Lung microvascular endothelial cell (primary cell): ENCODE results near the gene GALNT17. TPM values are rescaled to one million over a fixed set of nuclear protein-coding genes. Genes with fewer than 3 reads are reported as not detected.

Source experiments
- DNase-seq, 2 donors: peaks; one replicate each; pipeline versions ENCODE4 v3.0.0 to v3.0.0-alpha.2; 2010; ENCODE audit warnings: low read depth in 2 of 2
- total RNA-seq: library from RNA; depleted of rRNA; stranded (reverse); fragments of >200 nt; gene quantifications from 2 replicates; pipeline ENCODE4 v1.2.1, GENCODE V29; 2014

Gene GALNT17
- total RNA-seq, 1 donor from 2014 or later = not detected

DNA sequence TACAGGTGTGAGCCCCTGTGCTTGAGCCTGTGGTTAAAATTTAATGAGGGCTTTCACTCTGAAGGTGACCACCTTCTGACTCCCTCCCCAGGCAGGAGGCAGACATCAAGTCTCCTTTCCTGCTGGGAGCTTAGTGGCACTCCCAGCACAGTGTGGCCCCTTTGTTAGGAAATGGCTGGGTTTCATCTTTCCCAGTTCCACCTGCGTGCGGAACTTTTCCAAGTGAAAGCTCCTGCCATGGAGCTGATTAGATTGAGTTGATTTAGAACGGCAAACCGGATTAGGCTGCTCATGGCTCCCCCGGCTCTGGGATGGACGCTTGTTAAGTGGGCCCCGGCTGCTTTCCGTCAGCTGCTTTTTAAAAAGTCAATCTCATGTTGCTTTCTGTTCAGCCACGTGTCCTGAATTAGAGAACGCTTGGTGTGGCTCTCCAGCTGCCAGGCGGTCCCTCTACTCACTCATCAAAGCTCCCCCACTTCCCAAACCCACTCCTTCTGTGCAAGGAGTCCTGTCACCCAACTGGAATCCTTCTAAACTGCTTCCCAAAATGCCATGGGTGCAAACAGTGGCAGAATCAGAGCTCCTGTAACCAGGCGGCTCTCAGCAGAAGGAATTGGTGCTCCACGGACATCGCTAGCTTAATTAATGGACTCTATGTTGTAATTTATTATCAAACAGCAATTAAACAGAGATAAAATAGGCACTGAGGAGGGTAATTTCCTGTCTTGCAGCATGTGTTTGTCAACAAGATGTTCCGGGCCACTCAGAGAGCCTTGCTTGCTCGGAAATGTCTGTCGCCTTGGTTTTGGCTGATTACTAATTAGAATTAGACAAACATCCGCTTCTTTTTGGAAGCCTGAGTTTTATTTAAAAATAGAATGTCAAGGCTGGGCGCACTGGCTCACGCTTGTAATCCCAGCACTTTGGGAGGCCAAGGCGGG lies 551.2 kb downstream of the GALNT17 start:
- DNase-seq = no peak

DNA sequence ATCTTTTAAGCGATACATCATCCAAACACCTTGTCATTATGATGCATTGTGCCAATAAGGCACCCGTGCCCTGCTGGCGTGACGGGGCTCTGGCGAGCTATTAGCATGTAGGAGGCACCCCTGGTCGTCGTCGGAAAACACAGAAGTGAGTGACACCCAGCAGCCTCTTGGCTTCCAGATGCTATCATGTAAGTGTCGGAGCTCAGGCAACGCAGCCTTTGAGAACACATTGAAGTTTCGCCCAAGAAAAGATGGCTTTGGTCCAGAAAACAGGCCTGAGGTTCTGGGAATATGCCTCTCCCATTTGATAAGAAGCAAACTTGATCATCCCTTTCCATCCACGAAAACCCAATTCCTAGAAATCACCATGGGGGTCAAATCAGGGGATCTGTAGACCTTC lies 555.3 kb downstream of the GALNT17 start:
- DNase-seq = no peak

DNA sequence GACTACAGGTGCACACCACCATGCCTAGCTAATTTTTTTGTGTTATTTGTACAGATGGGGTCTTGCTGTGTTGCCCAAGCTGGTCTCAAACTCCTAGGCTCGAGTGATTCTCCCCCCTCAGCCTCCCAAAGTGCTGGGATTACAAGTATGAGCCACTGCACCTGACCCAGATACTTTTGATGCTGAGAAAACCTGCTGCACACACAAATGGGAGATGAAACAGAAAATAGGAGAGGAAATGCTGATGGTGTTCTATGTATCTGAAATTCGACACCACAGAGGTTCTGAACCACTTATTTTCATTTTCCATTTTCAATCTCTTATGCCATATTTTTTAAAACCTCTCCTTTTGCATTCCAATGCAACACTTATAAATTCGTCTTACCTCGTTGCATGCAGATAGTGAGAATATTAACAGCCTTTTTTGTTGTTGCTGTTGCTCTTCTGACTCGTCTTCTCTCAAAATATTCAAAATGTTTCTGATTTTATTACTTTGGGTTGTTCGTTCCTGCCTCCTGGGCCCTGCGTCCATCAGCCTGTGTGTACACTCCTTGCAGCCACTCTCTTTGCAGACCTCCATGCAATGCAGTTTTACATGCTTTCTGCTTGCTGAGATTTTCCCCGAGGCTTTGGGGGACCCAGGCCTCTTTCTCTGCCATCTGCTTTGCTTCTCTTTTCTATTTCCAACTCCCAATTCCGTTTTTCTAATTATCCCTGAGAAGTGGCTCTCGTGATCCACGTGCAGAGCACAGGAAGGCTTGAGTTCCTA lies 556.1 kb downstream of the GALNT17 start:
- no peak for DNase-seq

DNA sequence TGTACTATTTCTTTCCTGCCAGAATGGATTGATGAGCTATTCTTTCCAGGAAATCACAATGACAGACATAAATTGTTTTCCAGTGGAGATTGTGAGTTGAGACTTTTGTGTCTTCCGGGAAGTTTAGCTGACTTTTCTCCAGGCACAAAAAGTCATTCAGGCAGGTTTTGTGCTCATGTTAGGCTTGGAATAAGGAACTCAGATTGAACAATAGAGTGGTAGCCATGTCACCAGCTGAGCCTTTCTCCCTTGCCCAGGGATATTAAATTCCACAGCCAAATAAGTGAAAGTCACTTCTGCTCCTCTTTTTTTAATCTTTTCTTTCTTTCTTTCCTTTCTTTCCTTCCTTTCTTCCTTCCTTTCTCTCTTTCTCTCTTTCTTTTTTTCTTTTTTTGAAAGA lies 559.6 kb downstream of the GALNT17 start:
- no peak for DNase-seq

DNA sequence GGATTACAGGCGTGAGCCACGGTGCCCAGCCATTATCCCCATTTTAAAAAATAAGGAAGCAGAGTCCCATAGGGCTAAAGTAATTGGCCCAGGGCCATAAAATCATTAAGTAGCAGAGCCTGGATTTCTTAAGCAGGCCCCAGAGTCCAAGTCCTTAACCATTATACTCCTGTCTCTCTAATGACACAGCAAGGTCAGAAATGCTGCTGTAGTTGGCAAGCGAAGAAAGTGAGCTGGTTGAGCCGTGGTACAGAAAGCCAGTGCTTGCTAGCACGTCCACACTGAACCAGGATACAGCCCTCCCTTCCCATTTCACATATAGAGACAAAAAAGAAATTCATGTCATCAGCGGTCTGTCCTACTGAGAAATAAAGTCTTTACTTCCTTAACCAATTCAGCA lies 562.7 kb downstream of the GALNT17 start:
- DNase-seq = no peak

DNA sequence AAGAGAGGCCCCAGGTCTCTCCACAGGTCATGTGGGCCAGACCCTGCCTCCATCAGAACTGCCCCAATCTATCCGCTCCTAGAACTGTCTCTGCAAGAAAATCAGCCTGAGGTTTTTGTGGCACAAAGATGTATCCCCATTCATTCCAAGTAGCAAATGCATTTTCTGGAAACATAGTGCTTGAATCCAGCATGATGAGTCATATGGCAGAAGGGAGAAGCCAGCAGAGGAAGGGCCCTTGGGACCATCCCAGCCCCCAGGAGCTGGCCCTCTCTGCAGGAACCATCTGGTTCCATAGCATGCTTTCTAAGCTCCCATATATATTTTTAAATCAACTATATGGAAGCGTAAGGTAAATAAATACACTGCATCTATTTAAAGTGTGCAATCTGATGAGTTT lies 563.2 kb downstream of the GALNT17 start:
- no peak for DNase-seq

DNA sequence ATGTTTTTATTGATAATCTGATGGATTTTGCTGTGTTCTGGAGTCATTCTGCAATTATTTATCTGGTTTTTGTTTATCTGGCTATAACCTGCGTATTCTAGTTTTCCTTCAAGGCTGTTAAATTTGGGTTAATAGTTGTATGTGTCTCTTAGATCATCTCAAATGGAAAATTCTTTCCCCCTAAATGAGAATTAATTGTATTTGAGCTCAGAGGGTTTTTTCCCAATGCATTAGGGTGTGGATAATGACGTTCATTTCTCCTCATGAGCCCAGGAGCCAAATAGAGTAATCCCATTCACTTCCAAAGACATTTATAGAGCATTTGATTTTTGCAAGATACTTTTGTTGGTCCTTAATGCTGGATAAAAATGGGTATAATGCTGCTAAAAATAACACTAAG lies 564.6 kb downstream of the GALNT17 start:
- no peak for DNase-seq

DNA sequence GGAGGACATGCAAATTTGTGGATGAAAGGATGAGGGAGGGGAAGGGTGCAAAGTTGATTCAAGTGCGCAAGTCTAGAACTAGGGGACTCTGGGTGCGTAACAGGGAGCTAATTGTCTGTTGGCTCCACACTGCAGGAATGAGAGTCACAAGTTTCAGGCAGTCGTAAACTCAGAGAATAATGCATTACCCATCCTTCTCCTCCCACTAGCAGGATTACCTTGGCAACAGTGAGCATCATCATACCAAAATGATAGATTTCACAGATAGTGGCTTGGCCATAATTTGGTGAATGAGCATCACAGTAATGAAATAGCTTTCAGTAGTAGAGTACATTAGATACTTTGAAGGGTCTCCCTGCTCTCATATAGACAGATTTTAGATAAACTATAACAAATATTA lies 565.5 kb downstream of the GALNT17 start:
- DNase-seq = no peak

DNA sequence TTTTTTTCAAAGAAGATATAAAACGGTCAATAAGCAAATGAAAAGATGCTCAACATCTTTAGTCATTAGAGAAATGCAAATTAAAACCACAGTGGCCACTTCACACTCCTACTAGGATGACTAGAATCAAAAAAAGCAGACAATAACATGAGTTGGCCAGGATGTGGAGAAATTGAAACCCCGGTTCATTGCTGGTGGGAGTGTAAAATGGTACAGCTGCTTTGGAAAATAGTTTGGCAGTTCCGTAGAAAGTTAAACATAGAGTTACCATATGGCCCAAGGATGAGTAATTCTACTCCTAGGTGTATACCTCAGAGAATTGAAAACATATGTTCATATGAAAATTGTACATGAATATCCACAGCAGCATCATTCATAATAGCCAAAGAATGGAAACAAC lies 573.3 kb downstream of the GALNT17 start:
- no peak for DNase-seq

DNA sequence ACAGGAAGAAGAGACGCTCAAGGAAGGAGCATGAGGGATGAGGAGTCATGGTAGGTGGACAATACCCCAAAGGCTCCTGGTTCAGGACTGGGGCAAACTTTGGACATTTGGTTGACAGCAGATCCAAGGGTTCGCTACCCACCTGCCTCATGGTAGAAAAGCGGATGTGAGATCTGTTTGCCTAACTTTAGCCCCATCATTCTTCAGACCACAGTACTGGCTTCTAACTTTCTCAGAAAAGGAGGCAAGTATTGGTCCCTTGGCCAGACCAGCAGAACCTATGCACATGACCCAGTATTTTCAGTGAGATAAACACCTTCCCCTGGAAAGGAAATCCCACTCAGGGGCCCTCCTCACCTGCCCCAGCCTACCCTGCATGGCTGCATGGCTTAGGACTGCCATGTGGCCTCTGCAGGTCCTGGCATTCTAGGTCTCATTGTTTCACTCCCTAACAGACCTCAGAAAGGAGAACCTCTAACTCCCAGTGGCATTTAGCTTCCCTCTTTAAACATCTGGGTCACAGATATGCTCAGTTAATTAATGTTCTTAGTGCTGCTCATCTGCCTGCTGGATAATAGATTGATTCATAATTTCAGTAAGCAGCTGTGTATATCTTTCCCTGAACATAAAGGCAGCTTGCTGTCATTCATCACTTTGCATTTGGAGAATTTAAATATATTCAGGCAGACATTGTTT lies 574.1 kb downstream of the GALNT17 start:
- no peak for DNase-seq

DNA sequence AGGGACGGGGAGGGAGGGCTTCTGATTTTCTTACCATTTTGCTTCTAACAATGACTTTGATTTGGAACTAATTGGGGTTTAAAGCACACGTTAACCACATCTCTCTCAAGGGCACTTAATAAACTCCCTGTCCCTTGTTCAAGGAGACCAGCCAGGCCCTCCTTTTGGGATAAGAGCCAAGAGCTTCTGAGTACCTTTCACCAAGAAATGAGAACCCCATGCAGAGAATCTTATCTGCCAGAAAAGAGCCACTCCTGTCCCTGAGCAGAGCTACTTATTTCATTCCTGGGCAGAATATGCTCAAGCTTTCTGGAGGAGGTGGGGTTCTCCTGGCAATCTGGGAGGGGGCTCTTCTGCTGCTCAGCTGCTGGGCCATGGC lies 574.6 kb downstream of the GALNT17 start:
- DNase-seq = no peak

DNA sequence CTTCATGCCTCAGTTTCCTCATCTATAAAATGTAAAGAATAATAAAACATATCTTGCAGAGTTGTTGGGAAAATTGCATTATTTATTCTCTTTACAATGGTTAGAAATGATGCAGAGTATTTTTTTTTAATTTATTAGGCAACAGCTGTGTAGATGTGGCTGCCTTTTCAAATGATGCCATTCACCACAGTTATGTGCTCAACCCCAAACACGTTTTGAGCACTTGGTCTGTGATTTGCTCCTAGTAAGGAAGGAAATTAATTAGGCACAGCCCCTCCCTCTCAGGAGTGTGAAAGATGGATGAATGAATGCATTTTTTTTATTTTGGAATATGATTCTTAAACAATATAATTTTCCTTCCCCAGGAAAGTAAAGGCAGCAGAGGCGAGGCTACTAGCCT lies 575.1 kb downstream of the GALNT17 start:
- no peak for DNase-seq

DNA sequence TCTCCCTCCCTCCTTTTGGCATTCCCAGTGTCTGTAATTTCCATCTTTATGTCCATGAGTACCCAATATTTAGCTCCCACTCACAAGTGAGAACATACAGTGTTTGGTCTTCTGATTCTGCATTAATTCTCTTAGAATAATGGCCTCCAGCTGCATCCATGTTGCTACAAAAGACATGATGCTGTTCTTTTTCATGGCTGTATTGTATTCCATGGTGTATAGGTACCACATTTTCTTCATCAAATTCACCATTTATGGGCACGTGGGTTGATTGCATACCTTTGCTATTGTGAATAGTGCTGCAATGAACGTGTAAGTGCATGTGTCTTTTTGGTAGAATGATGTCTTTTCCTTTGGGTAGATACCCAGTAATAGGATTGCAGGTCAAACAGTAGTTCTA lies 576.8 kb downstream of the GALNT17 start:
- DNase-seq = no peak

DNA sequence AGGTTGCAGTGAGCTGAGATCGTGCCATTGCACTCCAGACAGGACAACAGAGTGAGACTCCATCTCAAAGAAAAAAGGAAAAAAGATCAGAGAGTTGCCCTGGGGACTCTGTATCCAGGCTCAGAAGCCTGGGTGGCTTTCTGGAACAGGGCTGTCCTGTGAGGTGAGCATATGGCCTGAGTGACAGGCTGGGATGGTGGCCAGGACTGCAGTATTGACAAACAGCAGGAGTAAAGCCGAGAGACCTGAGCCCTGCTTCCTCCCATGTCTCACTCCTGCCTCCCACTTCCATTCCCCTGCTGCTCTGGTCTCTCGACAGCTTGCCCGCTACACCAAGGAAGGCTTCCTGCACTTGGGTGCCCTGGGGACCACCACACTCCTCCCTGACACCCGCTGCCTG lies 578.5 kb downstream of the GALNT17 start:
- DNase-seq = no peak

DNA sequence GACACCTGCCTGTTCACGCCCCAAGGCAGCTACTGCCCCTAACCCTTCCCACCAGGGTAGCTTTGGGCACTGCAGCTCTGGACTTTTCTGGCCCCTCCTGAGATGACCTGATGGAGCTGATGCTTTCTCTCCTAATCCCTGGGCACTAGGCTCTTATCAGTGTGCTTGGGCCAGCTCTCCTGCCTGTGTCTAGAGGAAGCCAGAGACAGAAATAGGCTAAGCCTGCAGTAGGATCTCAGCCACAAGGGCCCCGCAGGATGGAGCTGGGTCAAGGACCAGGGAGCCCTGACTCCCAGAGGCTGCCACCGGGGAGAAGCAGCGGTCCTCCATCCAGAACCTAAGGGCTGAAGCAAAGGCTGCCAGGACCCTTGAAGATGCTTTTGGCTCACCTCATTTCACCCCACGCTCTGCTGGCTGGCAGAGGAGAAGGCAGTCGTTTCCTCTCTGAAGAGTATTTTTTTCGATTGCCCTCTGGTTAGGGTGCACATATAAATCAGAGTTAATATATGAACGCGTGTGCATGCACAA lies 580.8 kb downstream of the GALNT17 start:
- DNase-seq = no peak

DNA sequence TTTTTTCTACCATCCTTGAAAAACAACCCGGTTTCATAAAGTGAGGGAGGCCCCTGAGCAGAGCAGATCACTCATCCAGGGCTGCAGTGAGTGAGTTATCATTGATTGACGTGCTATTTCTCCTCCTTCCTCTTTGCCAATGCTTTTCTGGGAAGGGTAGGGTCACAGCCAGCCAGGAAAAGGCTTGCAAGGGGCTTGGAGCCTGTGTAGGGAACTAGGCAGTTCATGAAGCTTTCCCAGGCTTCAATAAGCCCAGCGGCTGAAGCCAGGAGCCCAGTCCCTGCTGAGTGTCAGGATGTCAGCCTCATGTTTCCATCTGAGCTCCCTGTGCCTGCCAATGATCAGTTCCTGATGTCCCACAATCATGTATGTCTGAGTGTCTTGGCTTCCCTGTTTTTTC lies 584.7 kb downstream of the GALNT17 start:
- DNase-seq = no peak

DNA sequence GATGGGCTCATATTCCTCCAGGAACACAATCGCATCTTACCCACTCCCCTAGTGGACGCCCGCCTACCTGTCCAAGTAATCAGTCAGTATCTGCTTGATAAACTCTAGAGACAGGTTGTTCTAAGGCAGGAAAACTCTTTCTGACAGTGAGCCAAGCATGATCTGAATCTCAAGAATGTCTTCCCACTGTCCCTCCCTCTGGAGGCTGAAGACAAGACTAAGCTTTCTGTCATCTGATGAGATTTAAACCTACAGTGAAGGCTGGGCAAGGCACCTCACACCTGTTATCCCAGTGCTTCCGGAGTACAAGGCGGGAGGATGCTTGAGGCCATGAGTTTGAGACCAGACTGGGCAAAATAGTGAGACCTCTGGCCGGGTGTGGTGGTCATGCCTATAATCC lies 586.6 kb downstream of the GALNT17 start:
- DNase-seq = no peak

DNA sequence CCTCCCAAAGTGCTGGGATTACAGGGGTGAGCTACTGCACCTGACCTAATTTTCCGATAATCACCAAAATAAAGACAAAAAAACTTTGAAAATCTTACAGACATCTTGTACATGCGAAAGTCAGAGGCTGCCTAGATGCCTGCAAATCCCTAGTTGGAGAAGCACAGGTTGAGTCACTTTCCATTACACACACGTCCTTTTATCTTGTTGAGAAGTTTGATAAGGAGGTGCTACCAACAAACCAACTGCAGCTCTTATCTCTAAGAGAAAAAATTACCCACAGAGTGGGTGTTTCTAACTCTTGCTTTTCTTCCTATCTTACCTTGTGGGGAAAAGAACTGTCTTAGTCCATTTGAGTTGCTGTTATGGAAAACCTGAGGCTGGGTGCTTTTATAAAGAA lies 589.8 kb downstream of the GALNT17 start:
- DNase-seq = no peak

DNA sequence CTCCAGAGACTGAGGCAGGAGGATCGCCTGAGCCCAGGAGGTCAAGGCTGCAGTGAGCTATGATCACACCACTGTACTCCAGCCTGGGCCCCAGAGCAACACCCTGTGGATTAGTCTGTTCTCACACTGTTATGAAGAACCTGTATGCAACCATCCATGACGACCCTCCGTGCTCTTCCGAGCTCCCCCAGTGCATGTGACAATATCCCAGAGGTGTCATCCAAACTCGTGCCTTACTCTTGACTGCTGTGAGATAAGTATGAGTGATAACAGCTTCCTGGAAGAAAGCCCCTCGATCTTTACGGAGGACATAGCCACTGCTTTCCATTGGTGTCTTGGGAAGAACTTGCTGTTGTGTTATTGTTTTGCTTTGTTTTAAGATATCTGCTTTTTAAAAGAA lies 591.9 kb downstream of the GALNT17 start:
- DNase-seq = no peak

DNA sequence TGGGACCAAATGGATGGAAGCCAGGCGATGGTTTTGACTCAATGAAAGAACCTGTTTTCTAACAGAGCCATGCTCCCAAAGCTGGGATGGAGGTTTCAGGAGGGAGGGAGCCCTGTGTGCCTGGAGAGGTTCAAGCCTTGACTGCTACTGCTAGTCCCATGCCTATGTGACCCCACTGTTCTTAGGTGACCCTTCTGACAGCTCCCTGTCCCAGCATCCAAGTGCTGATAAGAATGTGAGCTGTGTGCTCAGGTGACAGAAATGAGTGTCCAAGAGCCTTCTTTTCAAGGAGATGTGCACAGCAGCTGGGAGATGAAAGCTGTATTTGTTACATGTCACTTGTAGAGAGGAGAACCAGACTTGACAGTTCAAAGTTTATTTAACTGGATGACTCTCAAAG lies 595.4 kb downstream of the GALNT17 start:
- DNase-seq = no peak

DNA sequence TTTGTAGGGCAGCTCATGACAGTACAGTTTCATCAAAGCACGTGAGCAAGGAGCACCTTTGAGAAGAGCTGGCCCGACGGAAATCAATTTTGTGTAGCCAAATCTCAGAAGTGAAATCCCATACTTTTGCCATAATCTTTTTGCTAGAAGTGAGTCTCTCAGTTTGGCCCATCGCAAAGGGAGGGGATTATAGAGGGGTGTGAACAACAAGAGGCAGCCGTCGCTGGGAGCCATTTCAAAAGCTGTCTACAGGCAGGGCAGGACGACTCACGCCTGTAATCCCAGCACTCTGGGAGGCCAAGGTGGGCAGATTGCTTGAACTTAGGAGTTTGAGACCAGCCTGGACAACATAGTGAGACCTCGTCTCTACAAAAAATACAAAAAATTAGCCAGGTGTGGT lies 599.8 kb downstream of the GALNT17 start:
- DNase-seq = no peak
